ENCODE data around the gene DNAH3. TPM values are rescaled to one million over a fixed set of nuclear protein-coding genes. Genes with fewer than 3 reads are reported as not detected.
"Not testable (repeated sequence)": the region's sequence is repeated elsewhere in the genome, so short reads cannot be mapped to it uniquely, and the experiment has no call there.

The DNAH3 gene
- total RNA-seq, 1 experiment from 2014 or later, result not detected

GRCh38 chr16:20944861-20945574, 205.6 kb downstream of the DNAH3 start:
- peak; percentile 64 for DNase-seq (ENCODE audit: low read depth)

GRCh38 chr16:20942256-20942655, 208.4 kb downstream of the DNAH3 start:
- no peak for DNase-seq (ENCODE audit: low read depth)

GRCh38 chr16:20941636-20941926, 209.1 kb downstream of the DNAH3 start:
- no peak for DNase-seq (ENCODE audit: low read depth)

- no peak for DNase-seq (ENCODE audit: low read depth)
Measured at GRCh38 chr16:20940871-20941635, 209.6 kb downstream of the DNAH3 start.

- DNase-seq (ENCODE audit: low read depth), result no peak
Measured at GRCh38 chr16:20939611-20940010, 211.0 kb downstream of the DNAH3 start.

GRCh38 chr16:20938426-20938825, 212.2 kb downstream of the DNAH3 start:
- peak; percentile 49 for DNase-seq (ENCODE audit: low read depth)

GRCh38 chr16:20937736-20938135, 212.9 kb downstream of the DNAH3 start:
- no peak for DNase-seq (ENCODE audit: low read depth)

GRCh38 chr16:20933589-20933988, 217.1 kb downstream of the DNAH3 start:
- DNase-seq (ENCODE audit: low read depth), result no peak

- no peak for DNase-seq (ENCODE audit: low read depth)
Measured at GRCh38 chr16:20931066-20931600, 219.5 kb downstream of the DNAH3 start.

- DNase-seq (ENCODE audit: low read depth), result no peak
Measured at GRCh38 chr16:20930365-20930690, 220.3 kb downstream of the DNAH3 start.

- DNase-seq (ENCODE audit: low read depth), result not testable (repeated sequence)
Measured at GRCh38 chr16:20929676-20930364, 220.8 kb downstream of the DNAH3 start.

- no peak for DNase-seq (ENCODE audit: low read depth)
Measured at GRCh38 chr16:20928774-20929411, 221.8 kb downstream of the DNAH3 start.

- DNase-seq (ENCODE audit: low read depth), result no peak
Measured at GRCh38 chr16:20925751-20926150, 224.9 kb downstream of the DNAH3 start.

GRCh38 chr16:20923876-20924275, 226.8 kb downstream of the DNAH3 start:
- DNase-seq (ENCODE audit: low read depth), result no peak

- DNase-seq (ENCODE audit: low read depth), result no peak
Measured at GRCh38 chr16:20920799-20921198, 229.8 kb downstream of the DNAH3 start.

- DNase-seq (ENCODE audit: low read depth), result no peak
Measured at GRCh38 chr16:20920091-20920490, 230.6 kb downstream of the DNAH3 start.

- DNase-seq (ENCODE audit: low read depth), result peak; percentile 85
Measured at GRCh38 chr16:20918486-20919239, 232.0 kb downstream of the DNAH3 start.

- no peak for DNase-seq (ENCODE audit: low read depth)
Measured at GRCh38 chr16:20916942-20917341, 233.7 kb downstream of the DNAH3 start.

GRCh38 chr16:20916289-20916688, 234.4 kb downstream of the DNAH3 start:
- DNase-seq (ENCODE audit: low read depth), result no peak

GRCh38 chr16:20911361-20911760, 239.3 kb downstream of the DNAH3 start:
- DNase-seq (ENCODE audit: low read depth), result peak; percentile 50

GRCh38 chr16:20910781-20911321, 239.8 kb downstream of the DNAH3 start:
- peak; percentile 83 for DNase-seq (ENCODE audit: low read depth)
